Left cardiac atrium (tissue), 4 donors: ENCODE measurements around the gene C22orf23. TPM values are rescaled to one million over a fixed set of nuclear protein-coding genes. Genes with fewer than 3 reads are reported as not detected.
A peak's percentile ranks its signal among the peaks of the same experiment; 100 is the strongest.

Experiments used
- ATAC-seq, 2 donors: fragments of 200-7000 bp; cut with Tn5 transposase; one replicate each; pipeline ENCODE4 v1.9.1; 2020; ENCODE audit warnings: mild to moderate bottlenecking in 2 of 2, moderate library complexity in 2 of 2
- DNase-seq: peaks from one replicate; pipeline ENCODE4 v3.0.0-alpha.2; 2020
- intact Hi-C, 2 donors: fragments of 100-400 bp; cut with DNase I; formaldehyde crosslinking; loops; one replicate each; pipeline versions ENCODE4 v1.14.1 to v1.15.1; 2022 to 2023
- total RNA-seq, 2 donors: library from RNA; stranded (reverse); fragmentation: NEBNext Ultra II Directional; extraction: Animal tissue kit (Norgen Biotek cat#: 25700); gene quantifications; one replicate each; pipeline ENCODE4 v1.2.1, GENCODE V29; 2021
- donor health status: DM: no; HTN: yes; CAD: no.
- donor health status: DM: no; HTN: yes; CAD: no; lungs with severe emphysema.
- donor health status: DM: yes; HTN: yes; CAD: no.
- donor health status: Dilated cardiomyopathy.

The C22orf23 gene
- total RNA-seq, 2 donors from 2014 or later = 0.21 TPM; not detected in 1

DNA sequence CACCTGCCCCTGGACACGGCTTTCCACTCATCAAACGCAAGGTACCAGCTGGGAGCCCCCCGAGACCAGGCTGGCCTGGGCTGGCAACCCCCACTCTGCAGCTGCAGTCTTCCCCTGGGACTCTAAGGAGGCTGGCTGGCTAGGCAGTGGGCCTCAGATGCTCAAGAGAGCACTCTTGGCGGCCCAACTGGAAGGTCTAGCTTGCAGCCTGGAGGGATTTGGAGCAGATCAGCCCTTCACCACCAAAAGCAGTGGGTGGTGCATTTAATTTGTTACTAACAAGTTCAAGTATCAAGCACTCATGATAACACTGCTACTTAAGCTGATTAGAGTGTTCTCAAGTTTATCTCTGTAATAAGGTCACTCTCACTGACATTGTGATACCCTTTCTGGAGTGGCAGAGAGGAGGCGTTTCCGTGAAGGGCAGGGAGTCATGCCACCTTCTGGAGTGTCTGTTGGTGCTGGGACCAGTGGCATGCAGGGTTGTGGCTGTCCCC lies 21.5 kb downstream of the C22orf23 start:
- DNase-seq = no peak
- intact Hi-C loops = loop anchor here in 1 of 2 donors (5.0 kb wide), 1 partner anchor 45 kb away; no protein-coding TSS in a partner anchor
- ATAC-seq = peak in 1 of 2 donors; percentile 8

DNA sequence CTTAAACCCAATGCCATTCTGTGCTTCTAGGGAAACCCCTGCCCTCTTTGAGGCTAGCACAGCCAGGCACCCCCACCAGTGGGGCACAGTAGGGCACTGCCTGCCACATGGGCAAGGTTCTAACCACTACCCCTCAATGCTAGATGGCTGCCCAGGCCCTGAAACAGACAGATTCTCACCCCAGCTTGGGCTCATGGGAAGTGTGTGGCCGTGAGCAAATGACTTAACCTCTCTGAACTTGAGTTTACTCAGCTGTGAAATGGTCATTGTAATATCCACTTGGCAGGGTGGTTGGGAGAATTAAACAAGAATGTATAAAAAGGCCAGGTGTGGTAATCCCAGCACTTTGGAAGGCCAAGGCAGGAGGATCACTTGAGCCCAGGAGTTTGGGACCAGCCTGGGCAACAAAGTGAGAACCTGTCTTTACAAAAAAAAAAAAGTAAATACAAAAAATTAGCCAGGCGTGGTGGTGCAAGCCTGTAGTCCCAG lies 22.4 kb downstream of the C22orf23 start:
- ATAC-seq (no peak), DNase-seq (no peak)
- intact Hi-C loops = loop anchor here in 1 of 2 donors (5.0 kb wide), 1 partner anchor 44 kb away; no protein-coding TSS in a partner anchor

DNA sequence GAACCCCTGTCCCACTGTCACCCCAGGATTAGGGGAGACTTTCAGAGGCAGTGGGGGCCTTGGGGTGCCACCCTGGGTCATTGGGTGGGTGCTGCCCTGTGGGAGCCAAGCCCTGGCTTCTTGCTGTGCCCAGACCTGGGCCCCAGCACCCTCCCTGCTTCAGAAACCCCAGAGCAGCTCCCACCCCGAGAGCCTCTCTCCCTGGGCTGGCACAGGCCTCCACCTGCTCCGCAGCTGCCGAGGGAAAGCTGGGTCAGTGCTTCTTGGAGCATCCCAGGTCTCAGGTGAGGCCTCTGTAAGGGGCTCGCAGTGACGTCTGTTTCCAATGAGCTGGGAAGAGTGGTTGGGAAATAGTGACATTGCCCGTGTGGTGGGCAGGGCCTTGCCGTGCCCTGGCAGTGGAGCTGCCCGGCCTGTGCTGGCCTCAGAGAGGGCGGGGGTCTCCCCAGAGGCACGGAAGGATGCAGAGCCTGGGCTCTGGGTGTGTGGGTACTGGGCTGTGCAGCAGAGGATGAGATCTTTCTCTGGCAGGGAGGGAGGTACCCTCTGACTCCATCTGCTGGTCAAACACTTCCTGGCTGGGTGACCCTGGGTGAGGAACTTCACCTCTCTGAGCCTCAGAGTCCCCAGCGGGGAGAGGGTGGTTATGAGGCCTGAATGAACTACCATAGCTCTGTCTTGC lies 23.0 kb downstream of the C22orf23 start:
- DNase-seq = no peak
- intact Hi-C loops = loop anchor here in 1 of 2 donors (5.0 kb wide), 1 partner anchor 43 kb away; no protein-coding TSS in a partner anchor
- ATAC-seq = no peak

DNA sequence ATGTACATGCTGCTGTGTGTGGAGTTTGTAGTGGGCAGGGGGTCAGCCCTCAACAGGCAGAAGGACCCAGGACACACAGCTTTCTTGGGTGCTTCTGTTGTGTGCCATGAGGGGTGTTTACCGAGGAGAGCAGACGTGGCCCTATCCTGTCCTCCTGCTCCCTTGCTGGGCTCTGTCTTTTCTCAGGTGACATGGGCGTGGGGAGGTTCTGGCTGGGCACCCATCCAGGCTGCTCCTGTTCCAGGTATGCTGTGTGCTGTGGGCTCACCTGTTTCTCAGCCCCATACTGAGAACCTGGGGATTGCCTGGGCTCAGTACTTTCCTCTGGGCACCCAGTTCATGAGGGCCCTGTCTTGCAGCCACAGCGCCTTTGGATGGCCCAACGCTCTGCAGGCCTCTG lies 24.0 kb downstream of the C22orf23 start:
- ATAC-seq = no peak
- intact Hi-C loops = no loop called here
- no peak for DNase-seq

DNA sequence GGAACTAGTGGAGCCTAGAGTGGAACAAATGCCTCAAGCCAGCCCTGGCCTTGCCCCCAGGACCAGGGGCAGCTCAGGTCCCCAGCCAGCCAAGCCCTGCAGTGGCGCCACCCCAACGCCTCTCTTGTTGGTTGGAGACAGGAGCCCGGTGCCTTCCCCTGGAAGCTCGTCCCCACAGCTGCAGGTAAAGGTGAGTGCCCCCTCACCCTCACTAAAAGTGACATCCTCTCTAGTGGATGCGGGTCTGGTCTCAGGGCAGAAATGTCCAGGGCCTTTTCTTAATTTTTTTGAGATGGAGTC lies 25.8 kb downstream of the C22orf23 start:
- no peak for DNase-seq
- ATAC-seq = no peak
- intact Hi-C loops = no loop called here

DNA sequence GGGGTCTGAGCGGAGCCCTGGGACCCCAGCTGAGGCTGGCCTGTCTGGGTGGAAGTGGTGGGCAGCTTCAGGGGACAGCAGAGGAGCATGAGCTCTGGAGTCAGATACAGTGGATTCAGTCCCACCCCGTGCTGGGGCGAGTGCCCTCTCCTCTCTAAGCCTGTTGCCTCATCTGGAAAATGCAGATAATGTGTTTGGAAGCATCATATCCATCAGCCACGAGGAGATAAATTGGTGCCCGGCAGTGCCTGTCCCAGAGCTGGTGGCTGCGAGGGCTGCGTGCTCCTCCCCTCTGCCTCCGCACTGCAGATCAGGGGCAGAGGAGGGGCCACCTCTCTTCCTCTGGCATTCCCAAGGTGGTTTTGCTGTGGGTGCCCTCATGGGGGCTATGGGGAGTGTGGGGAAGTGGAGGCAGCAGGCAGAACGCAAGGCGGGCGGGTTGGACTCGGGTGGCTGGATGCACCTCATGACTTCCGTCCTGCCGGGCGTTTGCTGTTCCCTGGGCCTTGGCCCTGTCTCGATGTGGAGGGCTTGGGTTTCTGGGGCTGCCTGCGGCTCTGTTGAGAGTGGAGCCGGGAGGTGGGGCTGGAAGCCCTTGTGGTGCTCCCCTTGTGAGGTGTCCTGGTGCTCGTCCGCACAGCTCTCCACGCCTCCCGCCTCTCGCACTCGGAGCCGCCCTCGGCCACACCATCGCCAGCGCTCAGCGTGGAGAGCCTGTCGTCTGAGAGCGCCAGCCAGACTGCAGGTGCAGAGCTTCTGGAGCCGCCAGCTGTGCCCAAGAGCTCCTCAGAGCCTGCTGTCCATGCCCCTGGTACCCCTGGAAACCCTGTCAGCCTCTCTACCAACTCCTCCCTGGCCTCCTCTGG lies 26.4 kb downstream of the C22orf23 start:
- intact Hi-C loops = no loop called here
- DNase-seq (no peak), ATAC-seq (no peak)

DNA sequence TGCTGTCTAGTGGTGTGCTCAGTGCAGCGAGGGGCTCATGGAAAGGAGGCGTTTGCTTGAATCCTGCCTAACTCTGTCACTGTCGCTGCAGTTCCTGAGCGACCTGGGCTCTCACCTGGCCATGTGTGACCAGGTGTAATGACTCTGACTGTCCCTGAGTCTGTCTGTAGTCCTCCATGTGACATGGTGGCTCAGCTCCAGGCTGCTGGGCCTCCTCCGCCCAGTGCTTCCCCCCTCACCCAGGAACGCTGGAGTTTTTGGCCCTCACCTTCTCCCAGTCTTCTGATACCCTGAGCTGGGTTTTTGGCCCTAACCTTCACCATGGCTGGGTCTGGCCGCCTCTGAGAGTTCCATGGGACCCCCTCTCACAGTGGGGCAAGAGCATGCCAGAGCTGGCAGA lies 27.0 kb downstream of the C22orf23 start:
- DNase-seq = no peak
- intact Hi-C loops = no loop called here
- ATAC-seq = no peak

DNA sequence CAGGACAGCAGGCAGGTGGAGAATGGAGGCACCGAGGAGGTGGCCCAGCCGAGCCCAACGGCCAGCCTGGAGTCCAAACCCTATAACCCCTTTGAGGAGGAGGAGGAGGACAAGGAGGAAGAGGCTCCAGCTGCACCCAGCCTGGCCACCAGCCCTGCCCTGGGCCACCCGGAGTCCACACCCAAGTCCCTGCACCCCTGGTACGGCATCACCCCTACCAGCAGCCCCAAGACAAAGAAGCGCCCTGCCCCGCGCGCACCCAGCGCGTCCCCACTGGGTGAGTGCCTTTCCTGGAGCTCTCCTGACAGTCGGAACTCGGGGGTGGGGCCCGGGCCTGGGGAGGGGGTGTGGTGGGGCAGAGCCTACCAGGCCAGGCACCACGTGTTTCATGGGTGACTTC lies 27.6 kb downstream of the C22orf23 start:
- ATAC-seq = no peak
- intact Hi-C loops = no loop called here
- DNase-seq = no peak

DNA sequence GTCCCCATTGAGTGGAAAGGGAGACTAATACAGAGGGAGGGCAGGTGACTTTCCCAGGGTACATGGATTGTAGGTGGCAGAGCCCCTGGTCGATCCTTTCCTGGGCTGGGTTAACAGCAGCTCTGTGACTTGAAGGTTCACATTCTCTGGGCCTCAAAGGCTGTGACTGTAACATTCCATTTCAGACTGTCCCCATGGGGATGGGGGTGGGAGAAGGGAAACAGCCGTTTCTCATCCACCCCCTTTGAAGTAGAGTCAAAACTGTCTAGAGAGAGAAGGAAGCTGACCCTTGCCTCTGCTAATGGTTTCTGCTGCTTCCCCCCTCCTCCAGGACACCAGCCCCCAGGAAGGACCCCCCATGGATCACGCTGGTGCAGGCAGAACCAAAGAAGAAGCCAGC lies 28.1 kb downstream of the C22orf23 start:
- intact Hi-C loops = no loop called here
- DNase-seq = no peak
- no peak for ATAC-seq

DNA sequence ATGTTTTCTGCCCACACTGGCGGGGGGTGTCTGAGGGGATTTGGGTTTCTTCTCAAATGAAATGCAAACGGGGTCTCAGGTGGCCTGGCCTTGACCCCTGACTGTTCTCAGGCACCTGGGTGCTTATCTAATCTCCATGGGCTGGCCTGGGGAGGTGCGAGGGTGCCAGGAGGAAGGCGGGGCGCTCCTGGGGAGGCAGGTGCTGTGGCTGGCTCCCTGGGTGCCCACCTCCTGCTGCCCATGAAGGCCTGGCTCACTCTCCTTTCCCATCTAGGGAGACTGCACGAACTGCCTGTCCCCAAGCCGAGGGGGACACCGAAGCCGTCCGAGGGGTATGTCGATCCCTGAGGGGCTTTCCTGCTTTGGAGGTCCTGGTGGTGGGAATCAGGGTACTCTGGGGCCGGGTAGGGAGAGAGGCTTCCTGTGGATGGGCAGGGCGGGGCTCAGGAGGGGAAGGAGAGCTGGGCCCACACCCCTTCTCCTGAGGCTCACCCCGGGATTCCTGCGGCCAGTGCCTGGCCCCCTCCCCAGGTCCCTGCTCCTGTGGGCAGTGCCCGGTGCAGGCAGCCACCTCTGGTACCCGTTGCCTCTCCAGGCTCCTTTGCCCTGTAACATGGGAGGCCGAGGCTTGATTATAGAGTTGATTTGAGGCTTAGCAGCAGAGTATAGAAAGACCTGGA lies 28.9 kb downstream of the C22orf23 start:
- DNase-seq = no peak
- intact Hi-C loops = no loop called here

DNA sequence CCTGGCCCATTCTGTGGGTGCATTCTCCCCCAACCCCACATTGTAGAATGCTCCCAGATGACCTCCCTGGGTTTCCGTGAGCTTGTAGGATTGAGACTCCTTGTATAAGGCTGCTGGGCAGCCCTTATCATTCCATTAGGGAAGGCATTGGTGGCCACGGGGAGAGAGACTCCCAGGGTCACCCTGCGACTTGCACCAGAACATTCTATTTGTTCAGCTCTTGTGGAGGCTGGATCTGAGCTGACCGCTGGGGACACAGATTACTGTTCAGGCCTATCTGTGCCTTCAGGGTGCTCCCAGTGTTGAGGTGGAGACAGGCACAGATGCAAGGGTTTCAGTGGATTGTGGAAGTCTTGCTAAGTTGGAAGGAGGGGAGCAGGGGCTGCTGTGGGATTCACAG lies 29.5 kb downstream of the C22orf23 start:
- DNase-seq (no peak), ATAC-seq (no peak)
- intact Hi-C loops = no loop called here

More for the DNA sequence above, 28.9 kb downstream of the C22orf23 start:
- no peak for ATAC-seq

DNA sequence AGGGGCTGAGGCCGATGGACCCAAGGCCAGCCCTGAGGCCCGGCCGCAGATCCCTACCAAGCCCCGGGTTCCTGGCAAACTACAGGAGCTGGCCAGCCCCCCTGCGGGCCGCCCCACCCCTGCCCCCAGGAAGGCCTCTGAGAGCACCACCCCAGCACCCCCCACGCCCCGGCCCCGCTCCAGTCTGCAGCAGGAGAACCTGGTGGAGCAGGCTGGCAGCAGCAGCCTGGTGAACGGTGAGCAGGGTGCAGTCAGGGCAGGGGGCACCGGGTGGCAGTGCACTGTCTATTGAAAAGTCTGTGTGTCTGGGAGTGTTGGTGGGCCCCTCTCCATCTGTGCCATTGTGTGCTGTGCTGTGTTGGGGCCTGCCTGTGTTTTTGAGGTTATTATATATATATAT lies 31.2 kb downstream of the C22orf23 start:
- intact Hi-C loops = no loop called here
- ATAC-seq (no peak), DNase-seq (no peak)

DNA sequence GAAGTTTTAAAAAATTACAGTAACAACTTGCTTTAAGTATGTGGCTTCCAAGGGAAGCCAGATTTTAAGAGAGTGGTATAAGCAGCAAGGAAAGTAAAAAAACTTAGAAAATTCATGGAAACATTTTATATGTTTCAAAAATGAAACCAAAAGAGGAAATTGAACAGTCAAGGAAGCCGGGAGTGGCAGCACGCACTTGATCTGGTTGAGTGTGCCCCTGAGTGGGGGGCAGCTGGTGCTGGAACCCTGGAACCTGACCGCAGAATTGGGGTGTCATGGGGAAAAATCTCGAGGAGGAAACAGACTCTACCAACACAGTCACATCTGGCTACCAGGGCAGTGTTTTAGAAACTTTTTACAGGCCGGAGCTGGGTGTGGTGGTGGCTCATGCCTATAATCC lies 33.3 kb downstream of the C22orf23 start:
- DNase-seq (no peak), ATAC-seq (no peak)
- intact Hi-C loops = no loop called here

DNA sequence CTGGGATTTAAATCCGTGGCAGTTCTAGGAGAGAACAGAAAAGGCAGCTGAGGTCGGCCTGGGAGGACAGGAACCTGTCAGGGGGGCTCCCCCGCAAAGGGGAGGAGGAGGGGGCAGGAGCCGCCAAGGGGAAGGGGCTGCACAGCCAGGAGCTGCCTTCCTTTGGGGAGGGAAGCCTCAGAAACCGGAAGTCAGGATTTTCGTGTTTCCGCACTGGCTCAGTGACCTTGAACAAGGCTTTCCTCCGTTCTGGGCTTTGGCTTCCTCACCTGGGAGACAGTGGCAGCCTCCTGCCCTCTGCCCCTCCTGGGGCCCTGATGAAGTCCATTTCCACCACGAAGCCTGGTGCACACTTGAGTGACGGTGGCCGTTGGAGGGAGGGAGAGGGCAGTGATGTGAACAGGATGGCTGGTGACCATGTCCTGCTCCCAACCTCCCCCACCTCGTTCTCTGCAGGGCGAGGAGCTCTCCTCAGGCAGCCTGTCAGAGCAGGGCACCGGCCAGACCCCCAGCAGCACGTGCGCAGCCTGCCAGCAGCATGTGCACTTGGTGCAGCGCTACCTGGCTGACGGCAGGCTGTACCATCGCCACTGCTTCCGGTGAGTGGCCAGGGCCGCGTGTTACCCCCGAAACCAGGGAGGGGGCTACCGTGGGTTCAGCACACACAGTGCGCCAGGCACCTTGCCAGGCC lies 34.7 kb downstream of the C22orf23 start:
- no peak for ATAC-seq
- DNase-seq = no peak
- intact Hi-C loops = no loop called here

DNA sequence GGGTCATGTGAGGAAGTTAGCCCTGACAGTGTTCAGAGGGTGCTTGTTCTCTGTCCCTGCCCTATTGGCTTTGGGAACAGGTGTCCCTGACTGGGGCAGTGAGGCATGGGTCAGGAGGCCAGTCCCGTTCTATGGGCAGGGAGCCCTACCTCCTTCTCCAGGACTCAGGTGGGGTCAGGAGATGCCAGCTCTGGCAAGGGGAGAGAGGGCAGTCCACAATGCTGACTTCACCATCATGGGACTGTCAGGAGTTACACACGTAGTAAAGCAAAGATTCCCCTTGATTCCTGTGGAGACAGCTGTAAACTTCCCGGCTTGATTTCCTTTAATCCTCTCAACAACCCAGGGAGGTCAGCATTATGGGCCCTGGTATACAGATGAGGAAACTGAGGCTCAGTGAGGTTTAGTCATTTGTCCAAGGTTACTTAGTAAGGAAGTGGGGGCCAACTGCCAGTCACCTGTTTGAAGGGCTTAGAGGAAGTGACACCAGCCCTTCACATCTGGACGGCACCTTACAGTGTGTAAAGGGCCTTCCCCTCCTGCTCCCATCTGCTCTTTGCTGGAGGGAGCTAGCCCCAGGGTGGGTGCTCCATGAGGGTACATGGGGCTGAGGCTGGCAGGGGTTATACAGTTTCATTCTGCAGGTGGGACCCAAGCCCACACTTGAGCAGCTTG lies 35.4 kb downstream of the C22orf23 start:
- ATAC-seq = no peak
- no peak for DNase-seq
- intact Hi-C loops = no loop called here

DNA sequence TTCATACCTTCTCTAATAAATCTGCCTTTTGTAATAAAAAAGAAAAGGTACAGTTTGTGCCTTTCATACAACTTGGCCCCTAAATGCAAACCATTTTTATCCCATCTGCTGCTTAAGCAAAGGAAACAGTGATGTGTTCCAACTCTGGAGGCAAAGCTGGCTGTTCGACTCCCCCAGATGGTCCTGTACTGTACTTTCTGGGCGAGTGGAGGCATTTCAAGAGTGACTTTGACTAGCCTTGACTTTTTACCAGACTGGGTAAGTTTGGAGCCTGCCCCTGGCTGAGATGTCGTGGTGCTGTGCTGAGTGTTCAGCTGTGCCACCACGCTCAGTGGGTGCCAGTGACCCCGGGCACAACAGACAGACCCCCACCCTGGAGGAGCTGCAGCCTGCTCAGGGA lies 37.1 kb downstream of the C22orf23 start:
- DNase-seq = no peak
- ATAC-seq = no peak
- intact Hi-C loops = no loop called here

DNA sequence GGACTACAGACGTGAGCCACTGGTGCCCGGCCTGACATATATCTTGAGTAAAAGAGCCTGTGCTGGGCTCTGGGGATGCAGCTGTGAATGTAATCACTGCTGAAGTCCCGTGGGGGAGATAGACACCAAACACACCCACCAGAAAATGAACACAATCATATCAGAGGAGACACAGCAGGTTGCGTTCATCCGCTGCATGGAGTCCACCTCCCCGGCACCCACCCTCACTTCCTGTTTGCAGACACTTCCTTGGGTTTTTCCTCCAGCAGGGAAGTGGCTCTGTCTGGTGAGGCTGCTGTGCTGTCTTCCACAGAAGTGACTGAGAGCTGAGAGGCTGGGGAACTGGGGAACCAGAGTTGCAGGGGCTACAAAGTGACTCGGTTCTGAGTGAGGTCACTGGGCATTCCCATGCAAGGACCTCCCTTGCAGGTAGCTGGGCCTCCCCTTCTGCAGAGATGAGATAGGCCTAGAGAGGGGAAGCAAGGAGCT lies 40.1 kb downstream of the C22orf23 start:
- ATAC-seq = peak in 1 of 2 donors; percentile 24
- intact Hi-C loops = no loop called here
- DNase-seq = no peak

DNA sequence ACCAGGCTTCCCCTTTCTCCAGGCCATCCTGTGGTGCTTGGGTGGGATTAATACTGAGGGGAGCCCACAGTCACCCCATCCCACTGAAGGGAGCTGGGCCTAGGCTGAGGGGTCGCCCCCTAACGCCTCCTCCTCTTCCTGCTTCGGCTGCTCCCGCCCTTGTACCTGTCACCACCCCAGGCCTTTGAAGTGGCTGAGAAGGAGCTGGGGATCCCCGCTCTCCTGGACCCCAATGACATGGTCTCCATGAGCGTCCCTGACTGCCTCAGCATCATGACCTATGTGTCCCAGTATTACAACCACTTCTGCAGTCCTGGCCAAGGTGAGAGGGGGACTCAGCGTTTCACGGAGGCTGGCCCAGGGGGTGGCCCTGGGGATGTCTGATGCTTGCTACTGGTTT lies 41.2 kb downstream of the C22orf23 start:
- ATAC-seq = no peak
- DNase-seq = no peak
- intact Hi-C loops = no loop called here

DNA sequence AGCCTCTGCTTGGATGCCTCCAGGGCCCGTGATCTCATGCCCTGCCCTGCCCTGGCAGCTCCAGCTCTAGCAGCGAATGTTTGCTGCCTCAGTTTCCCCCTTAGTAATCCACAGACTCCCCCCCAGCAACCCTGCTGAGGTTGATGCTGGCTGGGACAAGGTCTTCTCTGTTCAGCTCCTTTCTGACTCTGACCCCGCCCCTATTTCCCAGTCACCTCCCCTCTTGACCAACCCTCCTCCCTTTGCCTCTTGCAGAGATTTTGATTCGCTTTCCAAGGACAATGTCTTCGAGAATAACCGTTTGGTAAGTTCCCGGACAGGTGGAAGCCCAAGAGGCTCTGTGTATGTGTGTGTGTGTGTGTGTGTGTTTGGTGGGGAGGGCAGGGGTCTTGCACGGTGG lies 41.7 kb downstream of the C22orf23 start:
- DNase-seq (no peak), ATAC-seq (no peak)
- intact Hi-C loops = no loop called here
